GM18870 (cell line): Measurements from ENCODE around the gene BRME1.

Experiments
- ATAC-seq: cut with Tn5 transposase; IDR thresholded peaks from one replicate; pipeline ENCODE4 v1.9.1; 2021; ENCODE audit warnings: moderate library complexity; ENCODE audit not compliant: unreplicated experiment

Gene BRME1

GRCh38 chr19:13847407-13848339, 58.2 kb downstream of the BRME1 start:
- no peak for ATAC-seq

GRCh38 chr19:13846557-13847406, 59.1 kb downstream of the BRME1 start:
- peak; percentile 47 for ATAC-seq

GRCh38 chr19:13844130-13844631, 61.7 kb downstream of the BRME1 start:
- no peak for ATAC-seq

GRCh38 chr19:13843104-13843921, 62.6 kb downstream of the BRME1 start:
- no peak for ATAC-seq

GRCh38 chr19:13842291-13843103, 63.4 kb downstream of the BRME1 start:
- no peak for ATAC-seq

- no peak for ATAC-seq
Observed at GRCh38 chr19:13841962-13842290, 64.0 kb downstream of the BRME1 start.

- ATAC-seq = no peak
Observed at GRCh38 chr19:13841086-13841961, 64.6 kb downstream of the BRME1 start.

GRCh38 chr19:13840305-13841085, 65.4 kb downstream of the BRME1 start:
- no peak for ATAC-seq

GRCh38 chr19:13839938-13840304, 66.0 kb downstream of the BRME1 start:
- ATAC-seq = no peak

- ATAC-seq = peak; percentile 26
Observed at GRCh38 chr19:13839130-13839937, 66.6 kb downstream of the BRME1 start.

- ATAC-seq = peak; percentile 19
Observed at GRCh38 chr19:13838435-13839129, 67.3 kb downstream of the BRME1 start.

- no peak for ATAC-seq
Observed at GRCh38 chr19:13835791-13836723, 69.9 kb downstream of the BRME1 start.

- ATAC-seq = no peak
Observed at GRCh38 chr19:13834244-13835069, 71.5 kb downstream of the BRME1 start.

- ATAC-seq = no peak
Observed at GRCh38 chr19:13833330-13834243, 72.3 kb downstream of the BRME1 start.
